Fibroblast of the aortic adventitia (primary cell): Measurements from ENCODE around the gene RASGRP2. TPM values are rescaled to one million over a fixed set of nuclear protein-coding genes. Genes with fewer than 3 reads are reported as not detected.
"Not testable (repeated sequence)": the region's sequence is repeated elsewhere in the genome, so short reads cannot be mapped to it uniquely, and the experiment has no call there.

Experiments used
- DNase-seq: peaks from one replicate; pipeline ENCODE4 v3.0.0-alpha.2; 2010; ENCODE audit warnings: low read depth
- H3K4me3 ChIP-seq: 2 replicates; pipeline ENCODE4 v1.5.1; 2011; ENCODE audit warnings: low read depth, mild to moderate bottlenecking, control low read depth, low read length, moderate library complexity
- total RNA-seq: library from RNA; depleted of rRNA; stranded (reverse); fragments of >200 nt; gene quantifications from 2 replicates; pipeline ENCODE4 v1.2.3, GENCODE V29; 2012; ENCODE audit warnings: low replicate concordance
- TF ChIP-seq, protein P1 (sequence below): IDR thresholded peaks from 2 replicates; pipeline ENCODE4 v1.5.1; 2011; ENCODE audit warnings: mild to moderate bottlenecking, low read length, control low read depth, inconsistent platforms; ENCODE audit not compliant: insufficient read depth

The RASGRP2 gene
- total RNA-seq, 1 donor: not detected

DNA sequence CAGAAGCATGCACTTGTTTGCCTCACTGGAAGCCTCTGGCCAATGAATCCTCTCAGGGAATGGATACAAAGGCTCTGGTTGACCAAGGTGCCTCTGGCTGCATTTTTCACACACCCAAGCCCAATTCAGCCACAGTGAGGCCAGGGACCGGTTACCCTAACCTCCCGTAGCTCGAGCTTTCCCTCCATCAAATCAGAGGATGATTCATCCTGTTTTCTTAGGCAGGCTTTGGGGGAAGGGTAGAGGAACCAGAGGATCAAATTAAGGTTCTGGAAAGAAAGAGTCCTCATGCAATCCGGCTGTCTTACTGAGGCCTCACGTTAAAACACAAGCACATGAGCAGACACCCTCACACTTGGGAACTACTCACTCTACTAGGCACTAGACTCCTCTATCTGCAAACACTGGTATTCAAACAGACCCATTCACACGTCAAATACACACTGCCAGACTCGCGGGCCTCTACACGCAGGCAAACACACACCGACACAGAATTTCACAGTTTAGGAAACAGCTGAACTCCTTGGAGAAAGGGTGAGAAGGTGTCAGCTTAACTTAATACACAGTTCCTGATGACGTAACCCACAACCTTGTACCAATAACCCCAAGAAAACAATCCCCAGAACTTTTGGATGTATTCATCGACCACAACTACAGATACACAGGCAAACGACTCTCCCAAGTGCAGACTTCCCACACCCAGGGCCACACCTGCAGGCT is 33.4 kb downstream of the RASGRP2 start:
- DNase-seq: peak; percentile 12
- TF ChIP-seq, protein P1, sequence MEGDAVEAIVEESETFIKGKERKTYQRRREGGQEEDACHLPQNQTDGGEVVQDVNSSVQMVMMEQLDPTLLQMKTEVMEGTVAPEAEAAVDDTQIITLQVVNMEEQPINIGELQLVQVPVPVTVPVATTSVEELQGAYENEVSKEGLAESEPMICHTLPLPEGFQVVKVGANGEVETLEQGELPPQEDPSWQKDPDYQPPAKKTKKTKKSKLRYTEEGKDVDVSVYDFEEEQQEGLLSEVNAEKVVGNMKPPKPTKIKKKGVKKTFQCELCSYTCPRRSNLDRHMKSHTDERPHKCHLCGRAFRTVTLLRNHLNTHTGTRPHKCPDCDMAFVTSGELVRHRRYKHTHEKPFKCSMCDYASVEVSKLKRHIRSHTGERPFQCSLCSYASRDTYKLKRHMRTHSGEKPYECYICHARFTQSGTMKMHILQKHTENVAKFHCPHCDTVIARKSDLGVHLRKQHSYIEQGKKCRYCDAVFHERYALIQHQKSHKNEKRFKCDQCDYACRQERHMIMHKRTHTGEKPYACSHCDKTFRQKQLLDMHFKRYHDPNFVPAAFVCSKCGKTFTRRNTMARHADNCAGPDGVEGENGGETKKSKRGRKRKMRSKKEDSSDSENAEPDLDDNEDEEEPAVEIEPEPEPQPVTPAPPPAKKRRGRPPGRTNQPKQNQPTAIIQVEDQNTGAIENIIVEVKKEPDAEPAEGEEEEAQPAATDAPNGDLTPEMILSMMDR: no peak
- no peak overlapping the region for H3K4me3 ChIP-seq

DNA sequence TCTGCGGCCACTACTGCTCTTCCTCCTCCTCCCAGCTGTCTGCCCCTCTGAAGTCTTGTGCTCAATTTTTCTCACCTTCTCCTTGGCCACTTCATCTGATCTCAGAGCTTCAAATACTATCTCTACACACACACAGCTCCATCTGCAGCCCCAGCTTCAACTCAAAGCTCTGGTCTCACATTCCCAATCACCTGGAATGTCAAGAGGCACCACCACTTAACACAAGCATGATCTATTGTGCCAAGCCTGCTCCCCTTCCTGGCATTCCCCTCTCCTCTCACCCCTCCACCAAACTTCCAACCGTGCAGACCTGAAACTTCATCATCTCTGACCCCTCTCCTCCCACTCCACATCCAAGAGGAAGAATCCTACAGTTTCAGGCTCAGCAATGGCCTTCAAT is 38.4 kb downstream of the RASGRP2 start:
- DNase-seq: no peak
- no peak overlapping the region for H3K4me3 ChIP-seq
- TF ChIP-seq, protein P1: no peak

DNA sequence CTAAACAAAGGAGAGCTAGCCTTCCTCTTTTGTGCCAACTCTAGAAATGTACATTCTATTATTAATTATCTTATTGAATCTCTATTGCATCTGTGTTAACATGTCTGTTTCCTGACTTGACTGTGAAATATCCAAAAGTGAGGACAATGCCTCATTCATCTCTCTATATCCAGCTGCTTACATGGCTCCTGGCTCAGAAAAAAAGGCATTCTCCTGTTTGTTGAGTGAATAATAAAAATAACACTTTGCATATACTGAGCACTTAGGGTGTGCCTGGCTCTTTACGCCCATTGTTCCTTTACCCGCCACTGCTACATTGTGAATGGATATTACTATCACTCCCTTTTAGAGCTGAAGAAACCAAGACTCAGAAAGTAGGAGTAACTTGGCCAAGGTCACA is 40.9 kb downstream of the RASGRP2 start:
- TF ChIP-seq, protein P1: no peak
- DNase-seq: no peak

DNA sequence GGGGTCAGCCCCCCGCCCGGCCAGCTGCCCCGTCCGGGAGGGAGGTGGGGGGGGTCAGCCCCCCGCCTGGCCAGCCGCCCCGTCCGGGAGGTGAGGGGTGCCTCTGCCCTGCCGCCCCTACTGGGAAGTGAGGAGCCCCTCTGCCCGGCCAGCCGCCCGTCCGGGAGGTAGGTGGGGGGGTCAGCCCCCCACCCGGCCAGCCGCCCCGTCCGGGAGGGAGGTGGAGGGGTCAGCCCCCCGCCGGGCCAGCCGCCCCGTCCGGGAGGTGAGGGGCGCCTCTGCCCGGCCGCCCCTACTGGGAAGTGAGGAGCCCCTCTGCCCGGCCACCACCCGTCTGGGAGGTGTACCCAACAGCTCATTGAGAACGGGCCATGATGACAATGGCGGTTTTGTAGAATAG is 42.0 kb downstream of the RASGRP2 start:
- H3K4me3 ChIP-seq, DNase-seq: not testable (repeated sequence)

More for the DNA sequence above, 40.9 kb downstream of the RASGRP2 start:
- no peak overlapping the region for H3K4me3 ChIP-seq

DNA sequence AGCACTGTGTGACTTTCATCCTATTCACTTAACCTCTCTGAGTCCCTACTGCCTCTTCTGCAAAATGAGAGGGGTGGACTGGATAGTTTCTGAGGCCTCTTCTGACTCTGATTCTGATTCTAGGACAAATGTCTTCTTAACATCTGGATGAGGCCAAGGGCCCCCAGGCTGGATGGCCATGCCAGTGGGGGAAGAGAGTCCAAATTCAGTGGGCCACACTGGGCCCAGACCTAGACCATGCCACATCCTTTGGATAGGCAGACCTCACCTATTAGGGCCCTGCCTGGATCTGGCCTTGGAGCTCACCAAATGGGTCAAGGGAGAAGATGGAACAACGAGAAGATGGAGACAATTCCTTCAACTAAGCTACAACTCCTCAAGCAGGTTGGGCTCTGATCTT is 45.5 kb downstream of the RASGRP2 start:
- no peak overlapping the region for H3K4me3 ChIP-seq
- TF ChIP-seq, protein P1: no peak
- no peak for DNase-seq

DNA sequence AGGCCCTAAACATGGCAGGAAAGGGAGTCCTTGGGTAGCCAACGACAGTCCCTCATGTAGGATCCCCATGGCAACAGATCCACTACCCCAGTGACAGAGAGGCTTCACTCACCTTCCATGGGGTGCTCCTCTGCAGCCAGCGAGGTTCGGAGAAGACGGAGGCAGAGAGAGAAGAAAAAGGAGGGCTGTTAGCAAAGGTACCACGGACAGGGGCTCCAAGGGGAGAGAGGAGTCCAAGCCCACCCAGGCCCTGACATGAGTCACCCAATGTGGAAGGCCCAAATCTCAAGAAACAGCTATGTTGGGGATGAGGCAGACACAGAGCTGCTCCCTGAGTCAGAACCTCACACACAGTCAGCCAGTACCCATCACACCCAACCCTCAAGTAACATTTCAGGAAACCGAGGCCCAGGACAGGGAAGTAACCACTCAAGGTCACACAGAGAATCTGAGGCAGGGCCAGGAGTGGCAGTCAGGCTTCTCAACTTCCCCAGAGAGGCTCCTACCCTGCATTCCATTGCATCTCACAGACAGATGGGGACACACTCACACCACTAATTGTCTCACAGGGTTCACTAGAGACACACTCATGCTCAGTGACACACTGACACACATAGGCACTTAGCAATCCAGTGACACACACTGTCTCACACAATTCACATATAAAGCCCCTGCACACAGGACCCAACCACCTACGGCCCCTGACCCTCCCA is 46.1 kb downstream of the RASGRP2 start:
- H3K4me3 ChIP-seq: no peak overlapping the region
- TF ChIP-seq, protein P1: no peak
- no peak for DNase-seq

DNA sequence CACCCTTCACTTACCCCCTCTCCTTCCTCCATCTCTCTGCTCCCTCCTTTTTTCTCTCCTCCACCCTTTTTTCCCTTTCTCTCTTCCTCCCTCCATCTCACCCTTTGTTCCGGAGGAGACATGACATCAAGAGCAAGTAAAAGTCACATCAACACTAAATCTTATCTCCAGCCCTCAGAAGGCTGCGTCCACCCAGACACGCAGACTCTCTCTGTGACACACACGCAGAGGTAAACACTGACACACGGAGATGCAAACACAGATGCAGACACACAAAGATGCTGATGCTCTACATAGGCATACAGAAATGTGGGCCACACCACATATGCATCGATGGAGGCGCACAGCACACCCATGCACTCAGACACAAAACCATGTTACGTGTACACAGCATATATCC is 47.9 kb downstream of the RASGRP2 start:
- no peak for DNase-seq
- H3K4me3 ChIP-seq: no peak overlapping the region
- TF ChIP-seq, protein P1: no peak
